NK-92 treated with Interleukin-12 subunit alpha and Interleukin-12 subunit beta, amount 100 ng/mL, for 24 hours (cell line): ENCODE measurements around the gene KIR2DL4.
"Not testable (repeated sequence)": the region's sequence is repeated elsewhere in the genome, so short reads cannot be mapped to it uniquely, and the experiment has no call there.

Source experiments
- DNase-seq: peaks from one replicate; lab custom pipeline; 2025; lab: John Stamatoyannopoulos, UW

KIR2DL4 gene

GRCh38 chr19:54804571-54804970 is 1.2 kb downstream of the KIR2DL4 start:
- DNase-seq: no peak

- DNase-seq: no peak
Observed at GRCh38 chr19:54805665-54806515, 2.5 kb downstream of the KIR2DL4 start.

- DNase-seq: no peak
Observed at GRCh38 chr19:54806516-54806838, 3.1 kb downstream of the KIR2DL4 start.

GRCh38 chr19:54814571-54814970 is 11.2 kb downstream of the KIR2DL4 start:
- not testable (repeated sequence) for DNase-seq

- not testable (repeated sequence) for DNase-seq
Observed at GRCh38 chr19:54816251-54816650, 12.8 kb downstream of the KIR2DL4 start, which contains the start of gene KIR3DL1. KIR3DL1 (plus strand) TSS chr19:54816468.

GRCh38 chr19:54817670-54818536 is 14.5 kb downstream of the KIR2DL4 start:
- no peak for DNase-seq

- DNase-seq: not testable (repeated sequence)
Observed at GRCh38 chr19:54824416-54824815, 21.0 kb downstream of the KIR2DL4 start.

- DNase-seq: not testable (repeated sequence)
Observed at GRCh38 chr19:54825326-54825725, 21.9 kb downstream of the KIR2DL4 start.

GRCh38 chr19:54828064-54828463 is 24.7 kb downstream of the KIR2DL4 start:
- DNase-seq: not testable (repeated sequence)

GRCh38 chr19:54832496-54832895 is 29.1 kb downstream of the KIR2DL4 start, which contains the start of gene KIR2DS4:
KIR2DS4 (plus strand) TSS chr19:54832676.
- DNase-seq: not testable (repeated sequence)

GRCh38 chr19:54835126-54835525 is 31.7 kb downstream of the KIR2DL4 start:
- peak; percentile 59 for DNase-seq

- DNase-seq: not testable (repeated sequence)
Observed at GRCh38 chr19:54837522-54837921, 34.1 kb downstream of the KIR2DL4 start.

- DNase-seq: not testable (repeated sequence)
Observed at GRCh38 chr19:54843171-54843570, 39.8 kb downstream of the KIR2DL4 start.

GRCh38 chr19:54850061-54850640 is 46.7 kb downstream of the KIR2DL4 start, which contains the start of gene KIR3DL2:
KIR3DL2 (plus strand) TSS chr19:54850443; CDS start chr19:54850476, 33 bp downstream.
- DNase-seq: not testable (repeated sequence)

- DNase-seq: no peak
Observed at GRCh38 chr19:54850930-54851329, 47.5 kb downstream of the KIR2DL4 start.

GRCh38 chr19:54851353-54851752 is 47.9 kb downstream of the KIR2DL4 start:
- DNase-seq: no peak

GRCh38 chr19:54855241-54855640 is 51.8 kb downstream of the KIR2DL4 start:
- DNase-seq: not testable (repeated sequence)

GRCh38 chr19:54858476-54858875 is 55.1 kb downstream of the KIR2DL4 start:
- not testable (repeated sequence) for DNase-seq

- DNase-seq: not testable (repeated sequence)
Observed at GRCh38 chr19:54859421-54859820, 56.0 kb downstream of the KIR2DL4 start.

- not testable (repeated sequence) for DNase-seq
Observed at GRCh38 chr19:54863459-54863858, 60.0 kb downstream of the KIR2DL4 start.
